Colonic mucosa (tissue), 4 donors: ENCODE results near the gene TTC39A. TPM values are rescaled to one million over a fixed set of nuclear protein-coding genes. Genes with fewer than 3 reads are reported as not detected.

Source experiments
- DNase-seq: peaks from one replicate; pipeline ENCODE4 v3.0.0-alpha.2; 2020
- H3K27ac ChIP-seq: fragments of 200-600 bp; one replicate; pipeline ENCODE4 v1.8.0; 2021
- H3K27me3 ChIP-seq: fragments of 200-600 bp; one replicate; pipeline ENCODE4 v1.8.0; 2021
- H3K36me3 ChIP-seq: fragments of 200-600 bp; one replicate; pipeline ENCODE4 v1.8.0; 2021
- H3K4me1 ChIP-seq: fragments of 200-600 bp; one replicate; pipeline ENCODE4 v1.8.0; 2021; ENCODE audit warnings: mild to moderate bottlenecking
- H3K4me3 ChIP-seq: fragments of 200-600 bp; one replicate; pipeline ENCODE4 v1.8.0; 2021
- H3K9ac ChIP-seq, 2 donors: one replicate each; pipeline ENCODE4 v1.7.0; 2013; ENCODE audit warnings: control low read depth in 2 of 2, low read depth in 2 of 2, low read length in 2 of 2
- H3K9me3 ChIP-seq: fragments of 200-600 bp; one replicate; pipeline ENCODE4 v1.8.0; 2021
- CTCF ChIP-seq: fragments of 200-600 bp; IDR thresholded peaks from one replicate; pipeline ENCODE4 v1.8.0; 2022; ENCODE audit warnings: antibody characterized with exemption, mild to moderate bottlenecking
- intact Hi-C: fragments of 100-400 bp; cut with DNase I; formaldehyde crosslinking; loops from one replicate; pipeline ENCODE4 v1.14.1; 2022
- total RNA-seq, 2 donors: library from RNA; stranded (reverse); fragmentation: NEBNext Ultra II Directional in 1 of 2; extraction: Animal tissue kit (Norgen Biotek cat#: 25700) in 1 of 2; gene quantifications; one replicate each; pipeline ENCODE4 v1.2.1, GENCODE V29; 2021
- donor health status: healthy.
- donor health status: DM: no; HTN: no; CAD: no.
- donor health status: DM: no; HTN: no; CAD: no.

TTC39A gene
- total RNA-seq, 2 donors from 2014 or later: 95.2 to 148 TPM

DNA sequence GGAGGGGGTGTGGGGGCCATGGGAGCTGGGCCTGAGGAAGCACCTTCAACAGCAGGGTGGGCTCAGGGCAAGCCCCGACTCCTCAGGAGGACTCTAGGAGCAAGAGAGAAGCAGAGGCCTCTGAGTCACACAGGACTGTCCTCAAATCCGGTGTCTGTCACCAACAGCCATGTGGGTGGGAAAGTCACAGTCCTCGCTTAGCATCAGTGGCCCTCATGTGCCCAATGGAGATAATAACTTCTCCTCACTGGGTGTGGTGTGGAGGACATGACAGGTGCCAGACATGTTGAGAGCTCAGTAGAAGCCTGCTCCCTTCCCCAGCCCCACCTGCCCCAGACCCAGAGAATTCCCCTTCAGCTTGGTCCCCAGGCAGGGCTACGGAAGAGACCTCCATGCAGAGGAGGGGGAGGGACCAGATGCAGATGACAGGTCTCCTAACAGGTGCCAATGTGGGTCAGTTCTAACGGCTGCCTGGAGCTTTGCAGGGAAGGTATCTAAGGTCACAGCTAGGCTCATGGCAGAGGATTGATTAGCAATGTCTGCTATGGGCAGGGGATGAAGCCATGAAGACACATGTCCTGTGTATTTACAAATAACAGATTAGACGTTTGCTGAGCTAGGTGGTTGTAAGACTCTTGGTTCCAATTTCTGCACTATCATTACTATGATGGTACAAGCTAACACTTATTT is 30.2 kb downstream of the TTC39A start:
- intact Hi-C loops: no loop called here
- Histone ChIP-seq H3K4me1 (peaks cover 3% of the 10 kb centered on the region), H3K27me3 (no peaks in the 10 kb centered on the region), H3K36me3 (no peaks in the 10 kb centered on the region), H3K9me3 (no peaks in the 10 kb centered on the region), H3K27ac (no peak overlapping the region), H3K9ac (no peak overlapping the region), H3K4me3 (no peak overlapping the region)
- DNase-seq: no peak
- TF ChIP-seq CTCF: no peak

GRCh38 chr1:51299185-51299885 is 31.0 kb downstream of the TTC39A start:
- Histone ChIP-seq H3K27ac (no peak overlapping the region), H3K9me3 (no peaks in the 10 kb centered on the region), H3K36me3 (no peaks in the 10 kb centered on the region), H3K27me3 (no peaks in the 10 kb centered on the region), H3K4me3 (no peak overlapping the region), H3K4me1 (no peaks in the 10 kb centered on the region), H3K9ac (no peak overlapping the region)
- intact Hi-C loops: no loop called here
- DNase-seq: no peak
- TF ChIP-seq CTCF: no peak

- TF ChIP-seq CTCF: no peak
- no peaks in the 10 kb centered on the region for H3K4me1 ChIP-seq
- no peaks in the 10 kb centered on the region for H3K9me3 ChIP-seq
- intact Hi-C loops: no loop called here
- H3K4me3 ChIP-seq: no peak overlapping the region
- no peaks in the 10 kb centered on the region for H3K36me3 ChIP-seq
- no peak for DNase-seq
- no peak overlapping the region for H3K9ac ChIP-seq
- no peaks in the 10 kb centered on the region for H3K27me3 ChIP-seq
- H3K27ac ChIP-seq: no peak overlapping the region
These were observed 32.0 kb downstream of the TTC39A start for GRCh38 chr1:51298322-51298705.

- H3K36me3 ChIP-seq: no peaks in the 10 kb centered on the region
- no peaks in the 10 kb centered on the region for H3K4me1 ChIP-seq
- H3K27me3 ChIP-seq: no peaks in the 10 kb centered on the region
- no peak for TF ChIP-seq CTCF
- intact Hi-C loops: no loop called here
- H3K9ac ChIP-seq: no peak overlapping the region
- H3K27ac ChIP-seq: no peak overlapping the region
- H3K9me3 ChIP-seq: no peaks in the 10 kb centered on the region
- H3K4me3 ChIP-seq: peak overlapping the region; percentile 5
- peak; percentile 64 for DNase-seq
These were observed 32.7 kb downstream of the TTC39A start for GRCh38 chr1:51297401-51298321.
